Activated B cell treated with CpG ODN at 0.5 μM for 24 hours (primary cell): ENCODE data around the gene IYD. TPM values are rescaled to one million over a fixed set of nuclear protein-coding genes. Genes with fewer than 3 reads are reported as not detected.

Source experiments
- ATAC-seq: fragments of 200-7000 bp; cut with Tn5 transposase; one replicate; pipeline ENCODE4 v1.10.0; 2021; ENCODE audit warnings: low read depth, mild to moderate bottlenecking, moderate library complexity
- CTCF ChIA-PET: fragments of 350-600 bp; sonication (Branson Sonifier 250); formaldehyde crosslinking; loops from one replicate; lab custom pipeline; 2021; ENCODE audit warnings: antibody characterized with exemption; lab: Charles Lee
- POLR2A ChIA-PET: fragments of 350-600 bp; sonication (Branson Sonifier 250); formaldehyde crosslinking; loops from one replicate; lab custom pipeline; 2021; ENCODE audit warnings: antibody characterized with exemption; lab: Charles Lee
- DNase-seq: peaks from one replicate; pipeline ENCODE4 v3.0.0; 2022
- H3K27ac Mint-ChIP-seq: one replicate; pipeline ENCODE4 v1.8.0; 2020; ENCODE audit warnings: mixed read lengths
- H3K27me3 Mint-ChIP-seq: one replicate; pipeline ENCODE4 v1.8.0; 2021; ENCODE audit warnings: mixed read lengths
- H3K36me3 Mint-ChIP-seq: one replicate; pipeline ENCODE4 v1.8.0; 2021; ENCODE audit warnings: low read depth, mixed read lengths
- H3K4me1 Mint-ChIP-seq: one replicate; pipeline ENCODE4 v1.8.0; 2021; ENCODE audit warnings: mixed read lengths
- H3K4me3 Mint-ChIP-seq: one replicate; pipeline ENCODE4 v1.8.0; 2020; ENCODE audit warnings: mild to moderate bottlenecking, mixed read lengths
- H3K9me3 Mint-ChIP-seq: one replicate; pipeline ENCODE4 v1.8.0; 2020; ENCODE audit warnings: mixed read lengths
- CTCF ChIP-seq: fragments of 200-600 bp; IDR thresholded peaks from one replicate; pipeline ENCODE4 v1.8.0; 2022; ENCODE audit warnings: antibody characterized with exemption, mild to moderate bottlenecking
- intact Hi-C: fragments of 100-400 bp; cut with micrococcal nuclease; formaldehyde crosslinking; loops from one replicate; pipeline ENCODE4 v1.15.1; 2024
- total RNA-seq: library from RNA; stranded (reverse); gene quantifications from 2 replicates; pipeline ENCODE4 v1.2.3, GENCODE V29; 2022

IYD gene
- total RNA-seq, 1 donor from 2014 or later, result not detected

GRCh38 chr6:150324044-150324443 lies 44.8 kb upstream of the IYD start:
- Mint-ChIP-seq H3K27me3 (peaks cover 19% of the 10 kb centered on the region), H3K4me3 (no peak overlapping the region), H3K4me1 (no peaks in the 10 kb centered on the region), H3K27ac (no peak overlapping the region), H3K9me3 (no peaks in the 10 kb centered on the region), H3K36me3 (no peaks in the 10 kb centered on the region)
- DNase-seq (no peak), ATAC-seq (no peak)
- intact Hi-C loops, result no loop called here
- no peak for TF ChIP-seq CTCF
- CTCF ChIA-PET, result no interaction called here
- POLR2A ChIA-PET, result no interaction called here

- peaks cover 19% of the 10 kb centered on the region for H3K27me3 Mint-ChIP-seq
- ChIA-PET POLR2A (no interaction called here), CTCF (no interaction called here)
- H3K4me3 Mint-ChIP-seq, result no peak overlapping the region
- no peak for TF ChIP-seq CTCF
- H3K36me3 Mint-ChIP-seq, result no peaks in the 10 kb centered on the region
- DNase-seq (no peak), ATAC-seq (no peak)
- H3K27ac Mint-ChIP-seq, result no peak overlapping the region
- intact Hi-C loops, result no loop called here
- no peaks in the 10 kb centered on the region for H3K4me1 Mint-ChIP-seq
- H3K9me3 Mint-ChIP-seq, result no peaks in the 10 kb centered on the region
Measured at GRCh38 chr6:150325066-150325772, 43.6 kb upstream of the IYD start.

GRCh38 chr6:150327117-150327774 lies 41.6 kb upstream of the IYD start:
- TF ChIP-seq CTCF, result no peak
- Mint-ChIP-seq H3K4me1 (no peaks in the 10 kb centered on the region), H3K27me3 (peaks cover 9% of the 10 kb centered on the region), H3K36me3 (no peaks in the 10 kb centered on the region), H3K4me3 (no peak overlapping the region), H3K9me3 (no peaks in the 10 kb centered on the region), H3K27ac (no peak overlapping the region)
- CTCF ChIA-PET, result no interaction called here
- POLR2A ChIA-PET, result no interaction called here
- intact Hi-C loops, result no loop called here
- DNase-seq (no peak), ATAC-seq (no peak)

GRCh38 chr6:150328744-150329405 lies 39.9 kb upstream of the IYD start:
- CTCF ChIA-PET, result interaction anchor here (1.2 kb wide), 1 partner anchor 248 kb away, joined by 4 read pairs; no protein-coding TSS in a partner anchor

More at GRCh38 chr6:150328744-150329405, 39.9 kb upstream of the IYD start:
- POLR2A ChIA-PET, result interaction anchor here (0.6 kb wide), 1 partner anchor 248 kb away, joined by 7 read pairs; no protein-coding TSS in a partner anchor
- Mint-ChIP-seq H3K4me1 (no peaks in the 10 kb centered on the region), H3K27ac (no peak overlapping the region), H3K4me3 (no peak overlapping the region), H3K36me3 (no peaks in the 10 kb centered on the region), H3K27me3 (peaks cover 8% of the 10 kb centered on the region), H3K9me3 (no peaks in the 10 kb centered on the region)
- no peak for DNase-seq
- intact Hi-C loops, result no loop called here
- ATAC-seq, result no peak
- TF ChIP-seq CTCF, result no peak
